Measurements from ENCODE around the gene HMCN2.

Gene HMCN2

DNA sequence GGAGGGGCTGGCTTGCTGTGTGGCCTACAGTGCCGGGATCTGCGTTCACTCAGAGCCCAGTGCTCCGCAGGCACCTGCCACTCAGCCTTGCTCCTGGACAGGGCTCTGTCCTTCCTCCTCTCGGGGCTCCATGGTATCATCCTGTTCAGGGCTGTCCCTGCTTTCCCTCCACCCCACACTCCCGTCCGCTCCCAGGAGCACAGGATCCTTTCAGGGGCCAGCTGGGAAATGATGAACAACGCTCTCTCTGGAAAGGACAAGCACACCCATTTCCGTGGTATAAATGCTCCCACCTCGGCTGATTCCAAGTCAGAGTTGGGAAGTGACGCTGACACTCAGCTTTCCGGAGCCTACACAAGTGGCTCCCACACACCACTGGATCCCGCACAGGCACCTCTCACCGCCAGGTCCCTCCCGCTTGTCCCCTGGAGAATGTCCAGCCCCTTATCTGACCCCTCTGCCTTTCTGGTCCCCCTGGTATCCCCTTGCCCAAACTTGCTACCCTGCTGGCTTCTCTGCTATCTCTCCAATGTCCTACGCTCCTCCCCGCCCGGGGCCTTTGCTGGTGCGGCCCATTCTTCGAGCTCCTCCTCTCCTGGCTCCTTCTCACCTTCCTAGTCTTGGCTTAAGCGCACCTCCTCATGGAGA lies 21.3 kb downstream of the HMCN2 start:
- Histone ChIP-seq H3K9ac (ENCODE audit: low read depth, low read length, poor library complexity, severe bottlenecking) (no peak overlapping the region), H3K4me2 (ENCODE audit: low read depth, low read length, poor library complexity, severe bottlenecking) (no peak overlapping the region), H3K27me3 (ENCODE audit: insufficient read depth, low read length, poor library complexity, severe bottlenecking) (no peaks in the 10 kb centered on the region), H3F3A (ENCODE audit: low read depth) (no peaks in the 10 kb centered on the region), H3K36me3 (ENCODE audit: insufficient read depth, low read length) (no peaks in the 10 kb centered on the region), H3K79me2 (ENCODE audit: insufficient read depth, low read length) (no peaks in the 10 kb centered on the region), H3K9me2 (replicated peaks; ENCODE audit: low read depth, low read length) (no peaks in the 10 kb centered on the region), H4K20me1 (ENCODE audit: insufficient read depth, low read length, poor library complexity, severe bottlenecking) (no peaks in the 10 kb centered on the region), H3K4me3 (ENCODE audit: low read length, poor library complexity, severe bottlenecking) (no peak overlapping the region), H3K4me1 (ENCODE audit: insufficient read depth, low read length, poor library complexity, severe bottlenecking) (no peaks in the 10 kb centered on the region), H3K9me3 (ENCODE audit: insufficient read depth, low read depth, low read length) (no peaks in the 10 kb centered on the region), H2AFZ (ENCODE audit: low read length) (no peak overlapping the region)
- TF ChIP-seq, protein P1, sequence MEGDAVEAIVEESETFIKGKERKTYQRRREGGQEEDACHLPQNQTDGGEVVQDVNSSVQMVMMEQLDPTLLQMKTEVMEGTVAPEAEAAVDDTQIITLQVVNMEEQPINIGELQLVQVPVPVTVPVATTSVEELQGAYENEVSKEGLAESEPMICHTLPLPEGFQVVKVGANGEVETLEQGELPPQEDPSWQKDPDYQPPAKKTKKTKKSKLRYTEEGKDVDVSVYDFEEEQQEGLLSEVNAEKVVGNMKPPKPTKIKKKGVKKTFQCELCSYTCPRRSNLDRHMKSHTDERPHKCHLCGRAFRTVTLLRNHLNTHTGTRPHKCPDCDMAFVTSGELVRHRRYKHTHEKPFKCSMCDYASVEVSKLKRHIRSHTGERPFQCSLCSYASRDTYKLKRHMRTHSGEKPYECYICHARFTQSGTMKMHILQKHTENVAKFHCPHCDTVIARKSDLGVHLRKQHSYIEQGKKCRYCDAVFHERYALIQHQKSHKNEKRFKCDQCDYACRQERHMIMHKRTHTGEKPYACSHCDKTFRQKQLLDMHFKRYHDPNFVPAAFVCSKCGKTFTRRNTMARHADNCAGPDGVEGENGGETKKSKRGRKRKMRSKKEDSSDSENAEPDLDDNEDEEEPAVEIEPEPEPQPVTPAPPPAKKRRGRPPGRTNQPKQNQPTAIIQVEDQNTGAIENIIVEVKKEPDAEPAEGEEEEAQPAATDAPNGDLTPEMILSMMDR (conservative IDR thresholded peaks at IDR 0.05; ENCODE audit: low read length) = no peak
- no peak for TF ChIP-seq EZH2phosphoT487 (IDR thresholded peaks at IDR 0.05; ENCODE audit: borderline replicate concordance)

DNA sequence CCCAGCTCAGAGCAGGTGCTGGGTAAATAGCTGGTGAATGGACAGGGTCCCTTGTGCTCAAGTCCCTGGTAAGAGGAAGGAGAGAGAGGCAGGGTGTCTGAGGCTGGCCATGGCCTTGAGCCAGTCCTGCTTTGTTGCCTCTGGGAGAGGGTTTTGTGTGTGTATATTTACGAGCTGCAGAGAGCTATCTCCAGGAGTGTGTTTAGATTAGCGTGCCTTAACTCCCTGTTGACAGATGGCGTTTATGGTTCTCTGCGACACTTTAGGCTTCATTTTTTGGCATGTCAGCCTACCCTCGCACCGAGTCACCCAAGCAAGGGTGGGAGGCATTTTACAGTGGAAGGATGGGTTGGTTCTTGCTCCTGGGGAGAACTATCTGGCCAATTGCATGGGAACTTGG lies 22.2 kb downstream of the HMCN2 start:
- Histone ChIP-seq H2AFZ (ENCODE audit: low read length) (no peak overlapping the region), H3F3A (ENCODE audit: low read depth) (no peaks in the 10 kb centered on the region), H3K4me1 (ENCODE audit: insufficient read depth, low read length, poor library complexity, severe bottlenecking) (no peaks in the 10 kb centered on the region), H3K79me2 (ENCODE audit: insufficient read depth, low read length) (no peaks in the 10 kb centered on the region), H3K4me3 (ENCODE audit: low read length, poor library complexity, severe bottlenecking) (no peak overlapping the region), H3K36me3 (ENCODE audit: insufficient read depth, low read length) (no peaks in the 10 kb centered on the region), H3K4me2 (ENCODE audit: low read depth, low read length, poor library complexity, severe bottlenecking) (no peak overlapping the region), H3K27me3 (ENCODE audit: insufficient read depth, low read length, poor library complexity, severe bottlenecking) (no peaks in the 10 kb centered on the region), H3K9ac (ENCODE audit: low read depth, low read length, poor library complexity, severe bottlenecking) (no peak overlapping the region), H4K20me1 (ENCODE audit: insufficient read depth, low read length, poor library complexity, severe bottlenecking) (no peaks in the 10 kb centered on the region), H3K9me3 (ENCODE audit: insufficient read depth, low read depth, low read length) (no peaks in the 10 kb centered on the region), H3K9me2 (replicated peaks; ENCODE audit: low read depth, low read length) (no peaks in the 10 kb centered on the region)
- TF ChIP-seq, protein P1 (conservative IDR thresholded peaks at IDR 0.05; ENCODE audit: low read length) = no peak
- no peak for TF ChIP-seq EZH2phosphoT487 (IDR thresholded peaks at IDR 0.05; ENCODE audit: borderline replicate concordance)

DNA sequence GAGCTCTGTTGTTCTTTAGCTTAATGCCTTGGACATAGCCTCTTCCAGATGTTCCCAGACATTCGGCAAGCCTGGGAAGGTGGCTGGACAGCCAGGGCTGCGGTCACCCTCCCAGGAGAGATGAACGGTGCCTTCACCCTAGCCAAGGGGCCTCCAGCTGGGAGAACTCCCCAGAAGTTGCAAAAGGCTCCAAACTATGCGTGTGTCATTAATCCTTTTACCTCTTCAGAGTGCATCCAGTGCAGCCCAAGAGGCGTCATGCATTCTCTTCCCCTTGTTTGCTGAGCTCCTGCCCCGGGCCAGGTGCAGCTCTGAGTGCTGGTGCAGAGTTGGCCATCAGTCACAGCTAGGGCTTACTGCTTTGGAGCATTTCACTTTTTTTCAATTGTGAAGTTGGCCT lies 22.8 kb downstream of the HMCN2 start:
- H3K27me3 ChIP-seq (ENCODE audit: insufficient read depth, low read length, poor library complexity, severe bottlenecking) = no peaks in the 10 kb centered on the region
- no peaks in the 10 kb centered on the region for H3K9me2 ChIP-seq (replicated peaks; ENCODE audit: low read depth, low read length)
- no peaks in the 10 kb centered on the region for H3K4me1 ChIP-seq (ENCODE audit: insufficient read depth, low read length, poor library complexity, severe bottlenecking)
- no peak for TF ChIP-seq EZH2phosphoT487 (IDR thresholded peaks at IDR 0.05; ENCODE audit: borderline replicate concordance)
- TF ChIP-seq, protein P1 (conservative IDR thresholded peaks at IDR 0.05; ENCODE audit: low read length) = no peak
- no peak overlapping the region for H2AFZ ChIP-seq (ENCODE audit: low read length)
- H3F3A ChIP-seq (ENCODE audit: low read depth) = no peaks in the 10 kb centered on the region
- no peak overlapping the region for H3K4me3 ChIP-seq (ENCODE audit: low read length, poor library complexity, severe bottlenecking)
- H4K20me1 ChIP-seq (ENCODE audit: insufficient read depth, low read length, poor library complexity, severe bottlenecking) = no peaks in the 10 kb centered on the region
- H3K9ac ChIP-seq (ENCODE audit: low read depth, low read length, poor library complexity, severe bottlenecking) = no peak overlapping the region
- H3K9me3 ChIP-seq (ENCODE audit: insufficient read depth, low read depth, low read length) = no peaks in the 10 kb centered on the region
- no peak overlapping the region for H3K4me2 ChIP-seq (ENCODE audit: low read depth, low read length, poor library complexity, severe bottlenecking)
- no peaks in the 10 kb centered on the region for H3K79me2 ChIP-seq (ENCODE audit: insufficient read depth, low read length)
- no peaks in the 10 kb centered on the region for H3K36me3 ChIP-seq (ENCODE audit: insufficient read depth, low read length)
